ENCODE data around the gene ZBED4.

- no peak for TF ChIP-seq POLR2AphosphoS5 (IDR thresholded peaks at IDR 0.05; ENCODE audit: low read depth, low read length)
- no peak for TF ChIP-seq TAF1 (IDR thresholded peaks at IDR 0.05; ENCODE audit: borderline replicate concordance, low read depth, low read length)
Measured at GRCh38 chr22:49849161-49850020, 4.3 kb upstream of the ZBED4 start.
